Mucosa of descending colon (tissue), 3 donors: ENCODE measurements around the gene GRIN2C. TPM values are rescaled to one million over a fixed set of nuclear protein-coding genes. Genes with fewer than 3 reads are reported as not detected.
A peak's percentile ranks its signal among the peaks of the same experiment; 100 is the strongest.

ENCODE experiments used
- ATAC-seq: fragments of 200-7000 bp; cut with Tn5 transposase; one replicate; pipeline ENCODE4 v1.9.1; 2020; ENCODE audit warnings: mild to moderate bottlenecking, moderate library complexity
- DNase-seq, 3 donors: peaks; one replicate each; pipeline ENCODE4 v3.0.0-alpha.2; 2020
- H3K36me3 ChIP-seq: fragments of 200-600 bp; one replicate; pipeline ENCODE4 v1.8.0; 2021; ENCODE audit warnings: low read depth, mild to moderate bottlenecking
- H3K4me1 ChIP-seq: fragments of 200-600 bp; one replicate; pipeline ENCODE4 v1.8.0; 2021; ENCODE audit warnings: low read depth, mild to moderate bottlenecking
- H3K4me3 ChIP-seq: fragments of 200-600 bp; one replicate; pipeline ENCODE4 v1.8.0; 2021; ENCODE audit warnings: mild to moderate bottlenecking
- H3K9me3 ChIP-seq: fragments of 200-600 bp; one replicate; pipeline ENCODE4 v1.8.0; 2021; ENCODE audit warnings: mild to moderate bottlenecking
- intact Hi-C, 2 donors: fragments of 100-400 bp; cut with DNase I in 1 of 2; cut with micrococcal nuclease in 1 of 2; formaldehyde crosslinking; loops; one replicate each; pipeline versions ENCODE4 v1.11.0 to v1.11.1; 2022; cut with DNase I, micrococcal nuclease
- total RNA-seq, 3 donors: library from RNA; stranded (reverse); fragmentation: NEBNext Ultra II Directional in 2 of 3; extraction: Animal tissue kit (Norgen Biotek cat#: 25700) in 2 of 3; gene quantifications; one replicate each; pipeline versions ENCODE4 v1.2.1 to v1.2.4, GENCODE V29; 2021 to 2023
- TF ChIP-seq, protein P1 (sequence below): fragments of 200-600 bp; IDR thresholded peaks from one replicate; pipeline ENCODE4 v1.8.0; 2022; ENCODE audit warnings: antibody characterized with exemption, mild to moderate bottlenecking
- donor health status: DM: no; HTN: no; CAD: no; lungs with moderate emphysema.
- donor health status: DM: no; HTN: no; CAD: no.
- donor health status: DM: no; HTN: yes; CAD: no.

GRIN2C gene
- total RNA-seq, 3 donors from 2014 or later: 0.35 to 1.4 (median 0.55) TPM

DNA sequence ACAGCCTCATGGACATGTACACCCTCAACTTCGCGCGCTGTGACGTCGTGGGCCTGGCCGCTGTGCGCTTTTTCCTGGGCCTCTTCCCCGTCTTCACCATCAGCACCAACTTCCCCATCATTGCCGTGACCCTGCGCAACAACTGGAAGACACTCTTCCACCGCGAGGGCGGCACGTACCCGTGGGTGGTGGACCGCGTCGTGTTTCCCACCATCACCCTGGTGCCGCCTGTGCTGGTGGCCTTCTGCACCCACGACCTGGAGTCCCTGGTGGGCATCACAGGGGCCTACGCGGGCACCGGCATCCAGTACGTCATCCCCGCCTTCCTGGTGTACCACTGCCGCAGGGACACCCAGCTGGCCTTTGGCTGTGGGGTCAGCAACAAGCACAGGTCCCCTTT is 23.5 kb downstream of the GRIN2C start:
- TF ChIP-seq, protein P1, sequence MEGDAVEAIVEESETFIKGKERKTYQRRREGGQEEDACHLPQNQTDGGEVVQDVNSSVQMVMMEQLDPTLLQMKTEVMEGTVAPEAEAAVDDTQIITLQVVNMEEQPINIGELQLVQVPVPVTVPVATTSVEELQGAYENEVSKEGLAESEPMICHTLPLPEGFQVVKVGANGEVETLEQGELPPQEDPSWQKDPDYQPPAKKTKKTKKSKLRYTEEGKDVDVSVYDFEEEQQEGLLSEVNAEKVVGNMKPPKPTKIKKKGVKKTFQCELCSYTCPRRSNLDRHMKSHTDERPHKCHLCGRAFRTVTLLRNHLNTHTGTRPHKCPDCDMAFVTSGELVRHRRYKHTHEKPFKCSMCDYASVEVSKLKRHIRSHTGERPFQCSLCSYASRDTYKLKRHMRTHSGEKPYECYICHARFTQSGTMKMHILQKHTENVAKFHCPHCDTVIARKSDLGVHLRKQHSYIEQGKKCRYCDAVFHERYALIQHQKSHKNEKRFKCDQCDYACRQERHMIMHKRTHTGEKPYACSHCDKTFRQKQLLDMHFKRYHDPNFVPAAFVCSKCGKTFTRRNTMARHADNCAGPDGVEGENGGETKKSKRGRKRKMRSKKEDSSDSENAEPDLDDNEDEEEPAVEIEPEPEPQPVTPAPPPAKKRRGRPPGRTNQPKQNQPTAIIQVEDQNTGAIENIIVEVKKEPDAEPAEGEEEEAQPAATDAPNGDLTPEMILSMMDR: no peak
- ATAC-seq (no peak), DNase-seq (no peak)
- H3K9me3 ChIP-seq: no peaks in the 10 kb centered on the region
- H3K36me3 ChIP-seq: no peaks in the 10 kb centered on the region
- no peak overlapping the region for H3K4me3 ChIP-seq
- intact Hi-C loops: no loop called here
- H3K4me1 ChIP-seq: peaks cover 4% of the 10 kb centered on the region

DNA sequence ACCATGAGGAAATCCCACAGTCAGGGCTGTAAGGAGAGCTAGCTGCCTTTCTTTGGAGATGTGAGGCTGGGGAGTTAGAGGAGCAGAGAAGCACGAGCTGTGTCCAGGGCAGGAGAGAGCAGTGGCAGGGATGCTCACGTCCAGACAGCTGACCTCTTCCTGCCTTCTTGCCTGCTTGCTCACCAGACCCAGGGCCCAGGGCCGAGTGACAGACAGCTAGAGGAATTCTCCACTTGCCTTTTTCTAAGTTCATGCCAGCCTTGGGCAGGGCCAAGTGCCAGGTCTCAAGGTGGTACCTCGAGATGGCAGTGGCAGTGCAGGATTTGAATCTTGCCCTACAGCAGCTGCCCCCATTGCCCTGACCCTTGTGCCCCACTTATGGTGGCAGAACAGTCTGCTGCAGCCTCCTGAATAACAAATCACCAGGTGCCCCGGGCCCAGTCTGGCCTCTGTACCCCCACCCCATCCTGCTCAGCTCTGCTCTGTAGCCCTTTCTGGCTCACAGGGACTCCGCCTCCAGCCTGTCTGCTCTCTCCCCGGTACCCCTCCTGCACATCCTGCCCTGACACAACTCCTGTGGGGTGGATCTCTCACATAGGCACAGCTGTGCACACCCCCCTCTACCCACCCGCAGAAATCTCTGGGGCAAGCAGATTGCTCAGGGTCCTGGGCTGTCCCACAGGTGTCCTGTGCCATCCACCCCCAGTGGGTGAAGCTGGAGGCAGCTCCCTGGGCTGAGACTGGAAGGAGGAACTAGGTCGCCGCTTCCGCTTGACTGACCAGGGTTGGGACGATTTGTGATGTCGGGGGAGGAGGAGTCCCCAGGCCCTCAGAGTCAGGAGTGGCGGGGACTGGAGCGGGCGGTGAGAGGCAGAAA is 25.9 kb downstream of the GRIN2C start:
- intact Hi-C loops: no loop called here
- Histone ChIP-seq H3K9me3 (no peaks in the 10 kb centered on the region), H3K36me3 (no peaks in the 10 kb centered on the region), H3K4me1 (peaks cover 4% of the 10 kb centered on the region), H3K4me3 (no peak overlapping the region)
- ATAC-seq (peak; percentile 22), DNase-seq (peak in 1 of 3 donors; percentile 44)
- TF ChIP-seq, protein P1: no peak

DNA sequence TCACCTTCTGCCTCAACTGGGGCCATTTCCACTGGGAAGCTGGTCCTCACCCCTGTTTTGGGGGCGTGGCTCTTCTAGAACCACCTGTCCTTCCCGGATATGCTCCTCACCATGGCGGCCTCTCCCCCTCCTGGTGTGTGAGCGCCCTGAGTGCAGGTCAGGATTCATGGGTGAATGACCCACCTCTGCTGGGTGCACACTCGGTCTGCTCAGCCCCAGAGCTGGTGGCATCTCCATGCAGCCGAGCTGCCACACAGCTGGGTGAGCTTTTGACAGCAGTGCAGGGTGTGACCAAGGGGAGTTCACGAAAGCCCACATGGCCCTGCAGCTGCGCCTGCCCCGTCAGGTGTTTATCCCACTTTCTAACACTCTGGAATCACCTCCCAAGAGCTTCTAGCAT is 27.3 kb downstream of the GRIN2C start:
- H3K36me3 ChIP-seq: no peaks in the 10 kb centered on the region
- TF ChIP-seq, protein P1: no peak
- no peak overlapping the region for H3K4me3 ChIP-seq
- ATAC-seq (peak; percentile 12), DNase-seq (no peak)
- no peaks in the 10 kb centered on the region for H3K9me3 ChIP-seq
- peaks cover 4% of the 10 kb centered on the region for H3K4me1 ChIP-seq
- intact Hi-C loops: no loop called here

DNA sequence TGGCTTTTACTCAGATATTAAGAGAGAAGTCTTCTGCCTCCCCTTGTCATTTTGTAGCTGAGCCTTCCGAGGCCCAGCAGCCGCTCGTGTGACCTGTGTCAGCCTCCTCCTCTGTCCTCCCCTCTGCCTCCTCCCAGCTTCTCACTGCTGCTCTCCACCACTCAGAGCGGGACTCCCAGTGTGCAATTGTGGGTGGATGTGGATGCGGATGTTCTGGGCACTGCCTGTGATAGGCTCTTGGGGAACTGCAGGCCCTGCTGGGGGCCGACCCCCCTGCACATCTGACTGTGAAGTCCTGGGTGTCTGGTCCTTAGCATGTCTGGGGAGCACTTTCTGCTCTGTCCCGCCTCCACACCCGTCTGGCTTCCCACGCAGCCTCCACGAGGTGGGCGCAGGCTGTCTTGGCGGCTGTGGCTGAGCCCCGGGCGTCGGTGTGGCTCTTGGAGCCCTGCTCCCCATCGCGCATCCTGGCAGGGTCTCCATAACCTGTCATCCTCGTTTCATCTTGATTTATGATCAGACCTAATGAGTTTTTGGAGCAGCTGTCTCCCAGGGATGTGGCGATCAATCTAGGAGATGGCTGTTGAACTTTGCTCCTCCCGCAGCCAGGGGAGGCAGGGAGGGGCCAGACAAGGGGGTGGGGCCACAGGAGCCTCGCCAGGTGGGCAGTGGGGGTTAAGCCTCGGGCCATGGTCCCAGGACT is 28.1 kb downstream of the GRIN2C start:
- peaks cover 4% of the 10 kb centered on the region for H3K4me1 ChIP-seq
- ATAC-seq: peak; percentile 55
- no peaks in the 10 kb centered on the region for H3K36me3 ChIP-seq
- intact Hi-C loops: no loop called here
- no peaks in the 10 kb centered on the region for H3K9me3 ChIP-seq
- TF ChIP-seq, protein P1: no peak
- no peak overlapping the region for H3K4me3 ChIP-seq
- DNase-seq: peak in 1 of 3 donors; percentile 44

DNA sequence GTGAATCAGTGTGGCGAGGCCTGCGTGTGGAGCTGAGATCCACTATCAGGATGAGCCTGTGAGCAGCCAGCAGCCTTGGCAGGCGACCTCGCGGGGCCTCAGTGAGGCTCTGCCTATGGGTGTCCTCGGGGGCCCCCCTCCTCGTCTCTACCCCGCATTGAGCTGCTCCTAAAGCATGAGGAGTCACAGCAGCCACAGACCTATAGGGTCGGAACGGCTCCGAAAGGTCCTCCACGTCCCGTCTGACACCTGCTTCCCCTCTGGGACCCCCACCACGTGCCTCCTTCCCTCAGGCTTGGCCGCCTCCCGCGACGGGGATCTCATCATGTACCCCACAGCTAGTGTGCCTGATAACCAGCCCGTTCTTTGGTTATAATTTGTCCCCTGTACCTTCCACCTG is 28.8 kb downstream of the GRIN2C start:
- TF ChIP-seq, protein P1: no peak
- intact Hi-C loops: no loop called here
- no peak for ATAC-seq
- no peaks in the 10 kb centered on the region for H3K9me3 ChIP-seq
- no peak for DNase-seq
- no peak overlapping the region for H3K4me3 ChIP-seq
- H3K36me3 ChIP-seq: no peaks in the 10 kb centered on the region
- peaks cover 4% of the 10 kb centered on the region for H3K4me1 ChIP-seq
